H1 (cell line): ENCODE data around the gene SLC35F1. TPM values are rescaled to one million over a fixed set of nuclear protein-coding genes. Genes with fewer than 3 reads are reported as not detected.

Experiments used
- CTCF ChIA-PET: fragments of 300-600 bp; sonication (Branson Sonifier 250); formaldehyde crosslinking; loops from one replicate; lab custom pipeline; 2021; ENCODE audit not compliant: partially characterized antibody; lab: Charles Lee
- POLR2A ChIA-PET: fragments of 300-600 bp; sonication (Branson Sonifier 250); formaldehyde crosslinking; loops from one replicate; lab custom pipeline; 2021; ENCODE audit warnings: inconsistent platforms; ENCODE audit not compliant: partially characterized antibody; lab: Charles Lee
- DNase-seq, 2 experiments: peaks; one replicate each; pipeline versions ENCODE4 v3.0.0 to v3.0.0-alpha.2; 2010 to 2022; ENCODE audit warnings: low spot score in 2 of 2, low read depth in 1 of 2, mixed read lengths in 1 of 2
- FAIRE-seq: peaks from 2 replicates; lab custom pipeline; 2011; peaks lifted over from hg19 to GRCh38; lab: Jason Lieb, UNC
- H2AFZ ChIP-seq: 2 replicates; pipeline ENCODE4 v1.8.1; 2012; ENCODE audit warnings: low read length, inconsistent platforms
- H2AK5ac ChIP-seq: 2 replicates; pipeline ENCODE4 v1.6.1; 2013; ENCODE audit warnings: low read depth, low read length
- H2BK120ac ChIP-seq: replicated peaks from 2 replicates; pipeline ENCODE3; 2013; ENCODE audit warnings: low read depth, low read length, inconsistent platforms
- H2BK12ac ChIP-seq: 2 replicates; pipeline ENCODE4 v1.6.1; 2013; ENCODE audit warnings: low read depth, low read length
- H2BK15ac ChIP-seq: 2 replicates; pipeline ENCODE4 v1.6.1; 2013; ENCODE audit warnings: low read length
- H2BK20ac ChIP-seq: 2 replicates; pipeline ENCODE4 v1.6.1; 2013; ENCODE audit warnings: low read length
- H2BK5ac ChIP-seq: 2 replicates; pipeline ENCODE4 v1.6.1; 2013; ENCODE audit warnings: low read depth, low read length
- H3K14ac ChIP-seq: 2 replicates; pipeline ENCODE4 v1.6.1; 2013; ENCODE audit warnings: inconsistent platforms; ENCODE audit not compliant: insufficient read length
- H3K18ac ChIP-seq: 2 replicates; pipeline ENCODE4 v1.6.1; 2013; ENCODE audit warnings: low read length; ENCODE audit errors: extremely low read depth
- H3K23ac ChIP-seq: 2 replicates; pipeline ENCODE4 v1.6.1; 2013; ENCODE audit warnings: inconsistent platforms; ENCODE audit not compliant: insufficient read length
- H3K23me2 ChIP-seq: 2 replicates; pipeline ENCODE4 v1.6.1; 2013; ENCODE audit warnings: low read depth, low read length
- H3K27ac ChIP-seq: 2 replicates; pipeline ENCODE4 v1.6.1; 2011; ENCODE audit warnings: low read depth, low read length, inconsistent platforms
- H3K27me3 ChIP-seq, 4 experiments: replicated peaks in 1 of 4; 1 replicate in 1 of 4; 2 replicates in 3 of 4; pipeline versions ENCODE4 v1.6.1 to v1.8.1; 2011 to 2013; ENCODE audit warnings: low read length in 3 of 4, mild to moderate bottlenecking in 3 of 4, inconsistent platforms in 2 of 4, mixed read lengths in 2 of 4, moderate library complexity in 1 of 4; ENCODE audit not compliant: control insufficient read depth in 3 of 4, insufficient read depth in 3 of 4; ENCODE audit errors: extremely low read depth in 1 of 4
- H3K36me3 ChIP-seq, 4 experiments: 2 replicates each; pipeline versions ENCODE4 v1.6.1 to v1.8.1; 2011 to 2013; ENCODE audit warnings: mild to moderate bottlenecking in 4 of 4, low read length in 3 of 4, moderate library complexity in 2 of 4, control low read depth in 1 of 4, inconsistent platforms in 1 of 4; ENCODE audit not compliant: insufficient read depth in 4 of 4, control insufficient read depth in 2 of 4
- H3K4ac ChIP-seq: replicated peaks from 2 replicates; pipeline ENCODE3; 2013; ENCODE audit warnings: low read length, low read depth, mixed read lengths, inconsistent platforms; ENCODE audit not compliant: insufficient read length
- H3K4me1 ChIP-seq, 4 experiments: replicated peaks in 1 of 4; 1 replicate in 1 of 4; 2 replicates in 3 of 4; pipeline versions ENCODE4 v1.6.1 to v1.8.1; 2011 to 2013; ENCODE audit warnings: low read length in 3 of 4, inconsistent platforms in 2 of 4, mixed read lengths in 1 of 4; ENCODE audit not compliant: insufficient read depth in 4 of 4, control insufficient read depth in 3 of 4
- H3K4me2 ChIP-seq, 2 experiments: 2 replicates each; pipeline versions ENCODE4 v1.6.1 to v1.8.1; 2011 to 2013; ENCODE audit warnings: low read depth in 2 of 2, low read length in 2 of 2, control low read depth in 1 of 2, inconsistent platforms in 1 of 2, mild to moderate bottlenecking in 1 of 2; ENCODE audit not compliant: insufficient read depth in 1 of 2
- H3K4me3 ChIP-seq, 4 experiments: fragments of 200-600, 300-600 bp in 1 of 4; sonication (generic), shearing (Covaris generic), sonication (Bioruptor Twin) in 1 of 4; 2 replicates each; pipeline versions ENCODE4 v1.5.1 to v1.8.1; 2011 to 2016; ENCODE audit warnings: low read length in 4 of 4, low read depth in 3 of 4, control low read depth in 2 of 4, inconsistent platforms in 2 of 4, mild to moderate bottlenecking in 2 of 4, mixed read lengths in 1 of 4, moderate library complexity in 1 of 4; ENCODE audit not compliant: insufficient read depth in 2 of 4; ENCODE audit errors: extremely low read depth in 1 of 4
- H3K56ac ChIP-seq: replicated peaks from 2 replicates; pipeline ENCODE3; 2013; ENCODE audit warnings: low read depth, mild to moderate bottlenecking, mixed read lengths, low read length, inconsistent platforms; ENCODE audit not compliant: insufficient read length
- H3K79me1 ChIP-seq: 2 replicates; pipeline ENCODE4 v1.6.1; 2013; ENCODE audit warnings: low read depth, low read length, control low read depth
- H3K79me2 ChIP-seq, 2 experiments: 2 replicates each; pipeline versions ENCODE4 v1.6.1 to v1.8.1; 2012 to 2013; ENCODE audit warnings: low read length in 2 of 2, mild to moderate bottlenecking in 2 of 2, inconsistent platforms in 1 of 2; ENCODE audit not compliant: insufficient read depth in 2 of 2, control insufficient read depth in 1 of 2
- H3K9ac ChIP-seq, 4 experiments: replicated peaks in 1 of 4; 1 replicate in 1 of 4; 2 replicates in 3 of 4; pipeline versions ENCODE4 v1.6.1 to v1.8.1; 2011 to 2013; ENCODE audit warnings: low read depth in 3 of 4, low read length in 3 of 4, control low read depth in 2 of 4, mild to moderate bottlenecking in 2 of 4, moderate library complexity in 2 of 4, inconsistent platforms in 1 of 4; ENCODE audit errors: extremely low read depth in 1 of 4
- H3K9me3 ChIP-seq, 2 experiments: 2 replicates each; pipeline versions ENCODE4 v1.6.1 to v1.8.1; 2012 to 2013; ENCODE audit warnings: mild to moderate bottlenecking in 2 of 2, moderate library complexity in 2 of 2, control low read depth in 1 of 2, inconsistent platforms in 1 of 2, low read depth in 1 of 2, low read length in 1 of 2, mixed read lengths in 1 of 2; ENCODE audit not compliant: insufficient read depth in 2 of 2
- H4K20me1 ChIP-seq, 2 experiments: replicated peaks in 1 of 2; 2 replicates each; pipeline versions ENCODE3 to v1.8.1; 2011 to 2013; ENCODE audit warnings: inconsistent platforms in 2 of 2, low read length in 2 of 2, mild to moderate bottlenecking in 1 of 2; ENCODE audit not compliant: insufficient read depth in 2 of 2, control insufficient read depth in 1 of 2
- H4K5ac ChIP-seq: 2 replicates; pipeline ENCODE4 v1.6.1; 2013; ENCODE audit warnings: low read length, low read depth, mixed read lengths, inconsistent platforms; ENCODE audit not compliant: insufficient read length
- H4K8ac ChIP-seq: 2 replicates; pipeline ENCODE4 v1.8.0; 2013; ENCODE audit warnings: mild to moderate bottlenecking, moderate library complexity, low read length, inconsistent platforms; ENCODE audit not compliant: insufficient read depth; ENCODE audit errors: extremely low read depth
- H4K91ac ChIP-seq: replicated peaks from 2 replicates; pipeline ENCODE3; 2013; ENCODE audit warnings: low read length, mixed read lengths, inconsistent platforms; ENCODE audit not compliant: insufficient read length
- HDAC6 ChIP-seq: IDR thresholded peaks from one replicate; pipeline ENCODE4 v1.7.1; 2012; ENCODE audit warnings: low read depth, mild to moderate bottlenecking, inconsistent platforms, low read length, moderate library complexity
- JUND ChIP-seq: IDR thresholded peaks from 2 replicates; pipeline ENCODE4 v1.6.1; 2011; ENCODE audit warnings: mild to moderate bottlenecking, improper control_type of control experiment, low read length
- KDM1A ChIP-seq: fragments of 200-600, 300-600 bp; sonication (generic); IDR thresholded peaks from 2 replicates; pipeline ENCODE4 v1.7.1; 2016; ENCODE audit warnings: mild to moderate bottlenecking, low read length, borderline replicate concordance
- SAP30 ChIP-seq: fragments of 300-600 bp; sonication (generic); IDR thresholded peaks from 2 replicates; pipeline ENCODE4 v1.7.1; 2012; ENCODE audit warnings: low read length, moderate library complexity, mild to moderate bottlenecking, inconsistent platforms; ENCODE audit not compliant: insufficient read depth, insufficient replicate concordance
- SP1 ChIP-seq: IDR thresholded peaks from 2 replicates; pipeline ENCODE4 v1.6.1; 2011; ENCODE audit warnings: low read depth, low read length
- YY1 ChIP-seq: IDR thresholded peaks from 2 replicates; pipeline ENCODE4 v1.6.1; 2011; ENCODE audit warnings: low read depth, mild to moderate bottlenecking, low read length
- WGBS, 2 experiments: shearing (Covaris generic) in 1 of 2; methylation state at CpG; one replicate each; pipeline versions ENCODE4 v1.1.6 to v1.1.7; 2013 to 2015; ENCODE audit warnings: low lambda C conversion rate in 2 of 2, mixed read lengths in 2 of 2, inconsistent platforms in 1 of 2, low coverage in 1 of 2, missing lambda C conversion rate in 1 of 2; ENCODE audit not compliant: insufficient replicate concordance in 2 of 2, insufficient coverage in 1 of 2, insufficient read length in 1 of 2; ENCODE audit errors: extremely low coverage in 1 of 2, missing lambda C conversion rate in 1 of 2; 5-methylcytosine and 5-hydroxymethylcytosine counted together
- polyA plus RNA-seq, 7 experiments: library from polyadenylated mRNA; depleted of rRNA in 3 of 7; stranded (reverse) in 5 of 7; unstranded in 2 of 7; fragments of >200 nt in 5 of 7; fragments of 200-250 nt in 2 of 7; gene quantifications; 1 replicate in 5 of 7; 2 replicates in 1 of 7; 4 replicates in 1 of 7; pipeline versions ENCODE4 v1.2.1 to v1.2.3, GENCODE V29; 2011 to 2013; ENCODE audit warnings: missing spikeins in 2 of 7, mixed read lengths in 2 of 7
- total RNA-seq: library from RNA; stranded (reverse); fragmentation: NEBNext Ultra II Directional; extraction: Animal tissue kit (Norgen Biotek cat#: 25700); gene quantifications from 2 replicates; pipeline ENCODE4 v1.2.1, GENCODE V29; 2021
- TF ChIP-seq, protein P1 (sequence below): IDR thresholded peaks from 2 replicates; pipeline ENCODE4 v1.6.1; 2012; ENCODE audit warnings: inconsistent platforms
- TF ChIP-seq, protein P2 (sequence below), 3 experiments: IDR thresholded peaks; 1 replicate in 2 of 3; 2 replicates in 1 of 3; pipeline versions ENCODE4 v1.5.1 to v1.6.1; 2011; ENCODE audit warnings: low read length in 3 of 3, mild to moderate bottlenecking in 3 of 3, inconsistent platforms in 2 of 3, low read depth in 1 of 3, moderate library complexity in 1 of 3; ENCODE audit not compliant: insufficient read depth in 1 of 3; ENCODE audit errors: control extremely low read depth in 1 of 3

Gene SLC35F1
- total and polyA plus RNA-seq, 2 of the 8 experiments (the other 6 are each of a cell fraction or from before 2014, with no cell fraction given), result 7.0 to 10.0 TPM

DNA sequence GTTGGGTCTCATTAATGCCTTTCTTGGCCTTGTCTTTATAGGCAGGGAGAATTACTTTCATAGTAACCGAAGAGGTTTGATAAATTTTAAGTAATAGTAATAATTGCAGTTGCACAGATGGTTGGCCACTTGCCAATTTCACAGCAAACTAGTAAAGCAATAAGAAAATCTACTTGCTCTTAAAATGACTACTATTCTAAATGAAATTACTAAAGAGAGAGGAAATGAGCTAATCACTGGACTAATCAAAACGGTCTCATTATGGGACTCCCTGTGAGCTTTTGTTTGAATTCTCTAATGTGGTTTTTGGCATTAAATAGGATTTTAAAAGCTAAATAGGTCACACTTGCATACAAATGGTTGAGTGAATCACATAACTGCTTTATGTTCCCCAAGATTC lies 413.6 kb downstream of the SLC35F1 start:
- Histone ChIP-seq H2AK5ac (no peak overlapping the region), H2BK5ac (no peak overlapping the region), H3K23ac (no peak overlapping the region), H3K56ac (no peak overlapping the region), H4K8ac (no peak overlapping the region), H3K27ac (no peak overlapping the region), H3K23me2 (peaks cover 1% of the 10 kb centered on the region; the same call in 1 of the 2 replicates), H4K91ac (no peak overlapping the region), H2BK20ac (no peak overlapping the region), H4K20me1 (no peaks in the 10 kb centered on the region), H3K14ac (no peak overlapping the region), H2AFZ (no peak overlapping the region), H2BK12ac (no peak overlapping the region), H3K9me3 (no peaks in the 10 kb centered on the region), H3K4me2 (no peak overlapping the region), H2BK120ac (no peak overlapping the region), H3K36me3 (no peaks in the 10 kb centered on the region), H3K4me1 (peaks cover 0 to 9% (median 4%) of the 10 kb centered on the region in 4 experiments; a peak in 5 of 7 replicates), H3K79me1 (no peaks in the 10 kb centered on the region), H3K9ac (no peak overlapping the region), H3K4me3 (no peak overlapping the region), H3K27me3 (no peaks in the 10 kb centered on the region), H3K79me2 (no peaks in the 10 kb centered on the region), H3K4ac (no peak overlapping the region), H4K5ac (no peak overlapping the region), H2BK15ac (no peak overlapping the region), H3K18ac (no peak overlapping the region)
- TF ChIP-seq KDM1A, result no peak
- TF ChIP-seq YY1, result no peak
- no peak for TF ChIP-seq SAP30
- no peak for TF ChIP-seq HDAC6
- no peak for TF ChIP-seq SP1
- TF ChIP-seq, protein P1, sequence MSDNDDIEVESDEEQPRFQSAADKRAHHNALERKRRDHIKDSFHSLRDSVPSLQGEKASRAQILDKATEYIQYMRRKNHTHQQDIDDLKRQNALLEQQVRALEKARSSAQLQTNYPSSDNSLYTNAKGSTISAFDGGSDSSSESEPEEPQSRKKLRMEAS, result no peak
- TF ChIP-seq, protein P2, sequence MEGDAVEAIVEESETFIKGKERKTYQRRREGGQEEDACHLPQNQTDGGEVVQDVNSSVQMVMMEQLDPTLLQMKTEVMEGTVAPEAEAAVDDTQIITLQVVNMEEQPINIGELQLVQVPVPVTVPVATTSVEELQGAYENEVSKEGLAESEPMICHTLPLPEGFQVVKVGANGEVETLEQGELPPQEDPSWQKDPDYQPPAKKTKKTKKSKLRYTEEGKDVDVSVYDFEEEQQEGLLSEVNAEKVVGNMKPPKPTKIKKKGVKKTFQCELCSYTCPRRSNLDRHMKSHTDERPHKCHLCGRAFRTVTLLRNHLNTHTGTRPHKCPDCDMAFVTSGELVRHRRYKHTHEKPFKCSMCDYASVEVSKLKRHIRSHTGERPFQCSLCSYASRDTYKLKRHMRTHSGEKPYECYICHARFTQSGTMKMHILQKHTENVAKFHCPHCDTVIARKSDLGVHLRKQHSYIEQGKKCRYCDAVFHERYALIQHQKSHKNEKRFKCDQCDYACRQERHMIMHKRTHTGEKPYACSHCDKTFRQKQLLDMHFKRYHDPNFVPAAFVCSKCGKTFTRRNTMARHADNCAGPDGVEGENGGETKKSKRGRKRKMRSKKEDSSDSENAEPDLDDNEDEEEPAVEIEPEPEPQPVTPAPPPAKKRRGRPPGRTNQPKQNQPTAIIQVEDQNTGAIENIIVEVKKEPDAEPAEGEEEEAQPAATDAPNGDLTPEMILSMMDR (IDR thresholded peaks at IDR 0.05; ENCODE audit: control extremely low read depth in 1 of 3, insufficient read depth in 1 of 3, low read depth in 1 of 3, low read length in 3 of 3), result no peak
- TF ChIP-seq JUND, result no peak
- 89% methylated on average over 2 of the region's 2 CpGs; no CpG with 5 or more reads in 1 of the 2 experiments for WGBS, 2 experiments
- FAIRE-seq (no peak), DNase-seq (no peak)
- ChIA-PET CTCF (interaction anchor here (0.6 to 2.6 kb wide), 4 partner anchors 9 to 292 kb away, joined by 3 to 16 read pairs (median 3); no protein-coding TSS in a partner anchor), POLR2A (interaction anchor here (1.0 kb wide), 1 partner anchor 12 kb away, joined by 3 read pairs; no protein-coding TSS in a partner anchor)
